ENCODE measurements around the gene CAMK2D. TPM values are rescaled to one million over a fixed set of nuclear protein-coding genes. Genes with fewer than 3 reads are reported as not detected.
A peak's percentile ranks its signal among the peaks of the same experiment; 100 is the strongest.

Gene CAMK2D
- polyA plus RNA-seq, 3 donors: 10.4 to 30.6 (median 19.6) TPM

- no peak for DNase-seq
- Mint-ChIP-seq H3K36me3 (peaks cover 0 to 3% of the 10 kb centered on the region in 2 donors), H3K27me3 (ENCODE audit: low read depth in 3 of 3) (peaks cover 2 to 3% (median 2%) of the 10 kb centered on the region in 3 donors), H3K27ac (no peak overlapping the region), H3K9me3 (peaks cover 3 to 16% (median 9%) of the 10 kb centered on the region in 7 donors), H3K4me3 (no peak overlapping the region), H3K4me1 (no peaks in the 10 kb centered on the region)
- Histone ChIP-seq H3K4me1 (ENCODE audit: control insufficient read depth in 1 of 2, insufficient read depth in 2 of 2, low read length in 2 of 2) (no peaks in the 10 kb centered on the region), H3K9ac (ENCODE audit: insufficient read depth, low read length, poor library complexity, severe bottlenecking) (no peak overlapping the region), H3K79me2 (ENCODE audit: insufficient read depth, low read length) (no peaks in the 10 kb centered on the region), H3K4me3 (replicated peaks in 1 of 3; ENCODE audit: low read depth in 2 of 3, low read length in 3 of 3) (no peak overlapping the region), H3K36me3 (replicated peaks in 1 of 2; ENCODE audit: control insufficient read depth in 1 of 2, insufficient read depth in 2 of 2, low read length in 2 of 2) (no peaks in the 10 kb centered on the region), H2AFZ (ENCODE audit: insufficient read depth, low read depth, low read length, poor library complexity, severe bottlenecking) (no peak overlapping the region), H3K27me3 (ENCODE audit: control insufficient read depth in 2 of 2, insufficient read depth in 2 of 2, low read length in 2 of 2) (no peaks in the 10 kb centered on the region), H4K20me1 (ENCODE audit: insufficient read depth, low read length) (no peaks in the 10 kb centered on the region), H3K4me2 (replicated peaks; ENCODE audit: extremely low read depth, low read length, poor library complexity, severe bottlenecking) (no peak overlapping the region), H3K27ac (ENCODE audit: low read depth in 1 of 2, low read length in 2 of 2) (no peak overlapping the region), H3K9me3 (replicated peaks in 1 of 2; ENCODE audit: control insufficient read depth in 1 of 2, insufficient read depth in 1 of 2, low read length in 2 of 2) (peaks cover 7 to 10% of the 10 kb centered on the region in 2 donors)
- intact Hi-C loops (cut with micrococcal nuclease): no loop called here
- no CpG with 5 or more reads among the region's 2 CpGs for WGBS (ENCODE audit: insufficient coverage)
- TF ChIP-seq, protein P1, sequence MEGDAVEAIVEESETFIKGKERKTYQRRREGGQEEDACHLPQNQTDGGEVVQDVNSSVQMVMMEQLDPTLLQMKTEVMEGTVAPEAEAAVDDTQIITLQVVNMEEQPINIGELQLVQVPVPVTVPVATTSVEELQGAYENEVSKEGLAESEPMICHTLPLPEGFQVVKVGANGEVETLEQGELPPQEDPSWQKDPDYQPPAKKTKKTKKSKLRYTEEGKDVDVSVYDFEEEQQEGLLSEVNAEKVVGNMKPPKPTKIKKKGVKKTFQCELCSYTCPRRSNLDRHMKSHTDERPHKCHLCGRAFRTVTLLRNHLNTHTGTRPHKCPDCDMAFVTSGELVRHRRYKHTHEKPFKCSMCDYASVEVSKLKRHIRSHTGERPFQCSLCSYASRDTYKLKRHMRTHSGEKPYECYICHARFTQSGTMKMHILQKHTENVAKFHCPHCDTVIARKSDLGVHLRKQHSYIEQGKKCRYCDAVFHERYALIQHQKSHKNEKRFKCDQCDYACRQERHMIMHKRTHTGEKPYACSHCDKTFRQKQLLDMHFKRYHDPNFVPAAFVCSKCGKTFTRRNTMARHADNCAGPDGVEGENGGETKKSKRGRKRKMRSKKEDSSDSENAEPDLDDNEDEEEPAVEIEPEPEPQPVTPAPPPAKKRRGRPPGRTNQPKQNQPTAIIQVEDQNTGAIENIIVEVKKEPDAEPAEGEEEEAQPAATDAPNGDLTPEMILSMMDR (IDR thresholded peaks at IDR 0.05): no peak
Measured at GRCh38 chr4:113478032-113478431, 283.5 kb downstream of the CAMK2D start.

- DNase-seq: peak in 1 of 3 donors; percentile 5
- Histone ChIP-seq H3K4me2 (replicated peaks; ENCODE audit: extremely low read depth, low read length, poor library complexity, severe bottlenecking) (no peak overlapping the region), H3K27me3 (ENCODE audit: control insufficient read depth in 2 of 2, insufficient read depth in 2 of 2, low read length in 2 of 2) (no peaks in the 10 kb centered on the region), H2AFZ (ENCODE audit: insufficient read depth, low read depth, low read length, poor library complexity, severe bottlenecking) (no peak overlapping the region), H3K36me3 (replicated peaks in 1 of 2; ENCODE audit: control insufficient read depth in 1 of 2, insufficient read depth in 2 of 2, low read length in 2 of 2) (no peaks in the 10 kb centered on the region), H3K9me3 (replicated peaks in 1 of 2; ENCODE audit: control insufficient read depth in 1 of 2, insufficient read depth in 1 of 2, low read length in 2 of 2) (peaks cover 7 to 10% of the 10 kb centered on the region in 2 donors), H3K4me1 (ENCODE audit: control insufficient read depth in 1 of 2, insufficient read depth in 2 of 2, low read length in 2 of 2) (no peaks in the 10 kb centered on the region), H3K4me3 (replicated peaks in 1 of 3; ENCODE audit: low read depth in 2 of 3, low read length in 3 of 3) (no peak overlapping the region), H3K27ac (ENCODE audit: low read depth in 1 of 2, low read length in 2 of 2) (no peak overlapping the region), H3K9ac (ENCODE audit: insufficient read depth, low read length, poor library complexity, severe bottlenecking) (no peak overlapping the region), H4K20me1 (ENCODE audit: insufficient read depth, low read length) (no peaks in the 10 kb centered on the region), H3K79me2 (ENCODE audit: insufficient read depth, low read length) (no peaks in the 10 kb centered on the region)
- intact Hi-C loops (cut with micrococcal nuclease): no loop called here
- Mint-ChIP-seq H3K27ac (no peak overlapping the region), H3K9me3 (peaks cover 3 to 16% (median 9%) of the 10 kb centered on the region in 7 donors), H3K36me3 (peaks cover 0 to 3% of the 10 kb centered on the region in 2 donors), H3K4me3 (no peak overlapping the region), H3K4me1 (no peaks in the 10 kb centered on the region), H3K27me3 (ENCODE audit: low read depth in 3 of 3) (peaks cover 2 to 3% (median 2%) of the 10 kb centered on the region in 3 donors)
- TF ChIP-seq, protein P1 (IDR thresholded peaks at IDR 0.05): no peak
- WGBS (ENCODE audit: insufficient coverage): 100% methylated on average over 1 of the region's 2 CpGs
Measured at GRCh38 chr4:113476800-113477199, 284.7 kb downstream of the CAMK2D start.

Data from CD14-positive monocyte (primary cell).